OCI-LY7 (cell line): ENCODE results near the gene GPX6. TPM values are rescaled to one million over a fixed set of nuclear protein-coding genes. Genes with fewer than 3 reads are reported as not detected.

Source experiments
- BruUV-seq: library from RNA; stranded (reverse); fragments of 400-500 nt; replicated peaks from 2 replicates; lab custom pipeline; 2021; lab: Mats Ljungman, UMichigan
- CTCF ChIA-PET: fragments of 300-600 bp; sonication (Branson Sonifier 250); formaldehyde crosslinking; loops from one replicate; lab custom pipeline; 2022; ENCODE audit warnings: antibody characterized with exemption; ENCODE audit not compliant: unreplicated experiment; lab: Charles Lee
- POLR2A ChIA-PET: fragments of 300-600 bp; sonication (Branson Sonifier 250); formaldehyde crosslinking; loops from one replicate; lab custom pipeline; 2022; ENCODE audit warnings: antibody characterized with exemption; lab: Charles Lee
- DNase-seq: peaks from one replicate; pipeline ENCODE4 v3.0.0-alpha.2; 2015; ENCODE audit warnings: low spot score
- H2AFZ ChIP-seq: fragments of 200-600 bp; sonication (generic), shearing (Covaris generic); 2 replicates; pipeline ENCODE4 v1.6.1; 2014; ENCODE audit warnings: mild to moderate bottlenecking, antibody characterized with exemption, low read length, moderate library complexity
- H3K27ac ChIP-seq: fragments of 200-600 bp; sonication (generic); 2 replicates; pipeline ENCODE4 v1.5.1; 2014; ENCODE audit warnings: mixed run types, low read depth, mild to moderate bottlenecking, moderate library complexity, low read length, inconsistent platforms; ENCODE audit not compliant: poor library complexity, severe bottlenecking
- H3K36me3 ChIP-seq: fragments of 200-600 bp; sonication (generic); 2 replicates; pipeline ENCODE4 v1.6.1; 2014; ENCODE audit warnings: mild to moderate bottlenecking, antibody characterized with exemption, low read length, moderate library complexity, mixed read lengths; ENCODE audit not compliant: insufficient read depth
- H3K4me1 ChIP-seq: fragments of 200-600 bp; sonication (generic); 2 replicates; pipeline ENCODE4 v1.5.1; 2014; ENCODE audit warnings: mild to moderate bottlenecking, low read length; ENCODE audit not compliant: insufficient read depth, poor library complexity, severe bottlenecking
- H3K4me2 ChIP-seq: fragments of 200-600 bp; sonication (generic); 2 replicates; pipeline ENCODE4 v1.6.1; 2014; ENCODE audit warnings: mild to moderate bottlenecking, low read length
- H3K4me3 ChIP-seq: fragments of 200-600 bp; sonication (generic); 2 replicates; pipeline ENCODE4 v1.5.1; 2014; ENCODE audit warnings: mild to moderate bottlenecking, low read depth, low read length; ENCODE audit not compliant: poor library complexity, severe bottlenecking
- H3K79me2 ChIP-seq: fragments of 200-600 bp; sonication (generic); 2 replicates; pipeline ENCODE4 v1.6.1; 2016; ENCODE audit warnings: low read depth, mild to moderate bottlenecking, low read length, moderate library complexity, mixed read lengths; ENCODE audit not compliant: insufficient read depth
- H3K9me2 ChIP-seq: fragments of 200-600 bp; sonication (generic); 2 replicates; pipeline ENCODE4 v1.6.1; 2016; ENCODE audit warnings: mild to moderate bottlenecking, low read length, mixed read lengths; ENCODE audit not compliant: insufficient read depth
- H3K9me3 ChIP-seq: fragments of 200-600 bp; sonication (generic); 2 replicates; pipeline ENCODE4 v1.6.1; 2014; ENCODE audit warnings: mild to moderate bottlenecking, mixed run types, low read length, mixed read lengths
- H4K20me1 ChIP-seq: fragments of 200-600 bp; sonication (generic); 2 replicates; pipeline ENCODE4 v1.6.1; 2014; ENCODE audit warnings: mild to moderate bottlenecking, antibody characterized with exemption, low read length, moderate library complexity, mixed read lengths; ENCODE audit not compliant: insufficient read depth
- EZH2phosphoT487 ChIP-seq: fragments of 200-600 bp; sonication (generic); IDR thresholded peaks from 2 replicates; pipeline ENCODE4 v1.6.1; 2018; ENCODE audit warnings: low read depth, borderline replicate concordance, mild to moderate bottlenecking, mixed run types, antibody characterized with exemption, low read length, moderate library complexity, mixed read lengths
- intact Hi-C: fragments of 100-400 bp; cut with micrococcal nuclease; formaldehyde crosslinking; loops from one replicate; pipeline ENCODE4 v1.10.0; 2022; ENCODE audit not compliant: unreplicated experiment
- total RNA-seq, 2 experiments: library from RNA; depleted of rRNA in 1 of 2; stranded (reverse); fragments of >200 nt in 1 of 2; shearing (Covaris generic) in 1 of 2; gene quantifications; 2 replicates each; pipeline ENCODE4 v1.2.3, GENCODE V29; 2014 to 2022
- TF ChIP-seq, protein P1 (sequence below): fragments of 200-600 bp; sonication (generic); conservative IDR thresholded peaks from 2 replicates; pipeline ENCODE4 v1.5.1; 2014; ENCODE audit warnings: mild to moderate bottlenecking, antibody characterized with exemption, low read length, moderate library complexity, mixed read lengths

Gene GPX6
- total RNA-seq, 2 experiments from 2014 or later = not detected

DNA sequence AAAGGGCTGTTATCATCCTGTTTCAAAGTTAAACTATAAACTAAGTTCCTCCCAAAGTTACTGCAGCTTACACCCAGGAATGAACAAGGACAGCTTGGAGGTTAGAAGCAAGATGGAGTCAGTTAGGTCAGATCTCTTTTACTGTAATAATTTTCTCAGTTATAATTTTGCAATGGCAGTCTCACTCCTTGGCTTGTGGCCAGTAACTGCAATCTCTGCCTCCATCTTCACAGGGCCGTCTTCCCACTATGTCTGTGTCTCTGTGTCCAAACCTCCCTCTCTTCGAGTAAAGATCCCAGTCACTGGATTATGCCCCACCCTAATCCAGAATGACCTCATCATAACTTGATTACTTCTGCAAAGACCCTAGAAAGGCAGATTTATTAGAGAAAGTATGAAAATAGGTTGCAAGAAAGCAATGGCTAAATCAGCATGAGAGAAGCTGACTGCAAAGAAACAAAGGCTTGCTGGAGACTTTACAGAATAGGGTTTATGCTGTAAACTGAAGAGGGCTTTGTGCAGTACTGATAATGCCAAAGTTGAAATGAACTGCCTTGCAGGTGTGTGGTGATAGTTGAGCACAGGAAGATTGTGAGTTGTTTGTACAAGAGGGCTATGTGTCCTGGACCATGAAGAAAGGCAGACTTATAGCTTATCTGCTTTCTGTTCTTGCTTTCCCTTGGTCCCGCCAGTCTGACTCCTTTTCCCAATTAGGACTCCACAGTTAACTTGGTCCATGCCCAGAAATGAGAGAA is 28.4 kb downstream of the GPX6 start:
- no peaks in the 10 kb centered on the region for H4K20me1 ChIP-seq
- no peak overlapping the region for H3K4me2 ChIP-seq
- H3K36me3 ChIP-seq = no peaks in the 10 kb centered on the region
- CTCF ChIA-PET = no interaction called here
- no peaks in the 10 kb centered on the region for H3K79me2 ChIP-seq
- H3K9me3 ChIP-seq = no peaks in the 10 kb centered on the region
- no peak overlapping the region for H2AFZ ChIP-seq
- H3K27ac ChIP-seq = no peak overlapping the region
- no peaks in the 10 kb centered on the region for H3K4me1 ChIP-seq
- POLR2A ChIA-PET = no interaction called here
- DNase-seq = no peak
- intact Hi-C loops = no loop called here
- no peaks in the 10 kb centered on the region for H3K9me2 ChIP-seq
- no TSS peak for BruUV-seq
- TF ChIP-seq, protein P1, sequence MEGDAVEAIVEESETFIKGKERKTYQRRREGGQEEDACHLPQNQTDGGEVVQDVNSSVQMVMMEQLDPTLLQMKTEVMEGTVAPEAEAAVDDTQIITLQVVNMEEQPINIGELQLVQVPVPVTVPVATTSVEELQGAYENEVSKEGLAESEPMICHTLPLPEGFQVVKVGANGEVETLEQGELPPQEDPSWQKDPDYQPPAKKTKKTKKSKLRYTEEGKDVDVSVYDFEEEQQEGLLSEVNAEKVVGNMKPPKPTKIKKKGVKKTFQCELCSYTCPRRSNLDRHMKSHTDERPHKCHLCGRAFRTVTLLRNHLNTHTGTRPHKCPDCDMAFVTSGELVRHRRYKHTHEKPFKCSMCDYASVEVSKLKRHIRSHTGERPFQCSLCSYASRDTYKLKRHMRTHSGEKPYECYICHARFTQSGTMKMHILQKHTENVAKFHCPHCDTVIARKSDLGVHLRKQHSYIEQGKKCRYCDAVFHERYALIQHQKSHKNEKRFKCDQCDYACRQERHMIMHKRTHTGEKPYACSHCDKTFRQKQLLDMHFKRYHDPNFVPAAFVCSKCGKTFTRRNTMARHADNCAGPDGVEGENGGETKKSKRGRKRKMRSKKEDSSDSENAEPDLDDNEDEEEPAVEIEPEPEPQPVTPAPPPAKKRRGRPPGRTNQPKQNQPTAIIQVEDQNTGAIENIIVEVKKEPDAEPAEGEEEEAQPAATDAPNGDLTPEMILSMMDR = no peak
- no peak for TF ChIP-seq EZH2phosphoT487
- H3K4me3 ChIP-seq = no peak overlapping the region

DNA sequence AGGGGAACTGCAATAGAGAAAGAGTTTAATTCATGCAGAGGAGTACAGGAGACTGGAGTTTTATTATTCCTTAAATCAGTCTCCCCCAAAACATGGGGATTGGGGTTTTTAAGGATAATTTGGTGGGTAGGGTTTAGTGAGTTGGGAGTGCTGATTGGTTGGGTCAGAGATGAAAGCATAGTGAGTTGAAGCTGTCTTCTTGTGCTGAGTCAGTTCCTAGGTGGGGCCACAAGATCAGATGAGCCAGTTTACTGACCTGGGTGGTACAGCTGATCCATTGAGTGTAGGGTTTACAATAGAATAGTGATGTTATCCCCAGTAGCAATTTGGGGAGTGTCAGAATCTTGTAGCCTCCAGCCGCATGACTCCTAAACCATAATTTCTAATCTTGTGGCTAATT is 29.1 kb downstream of the GPX6 start:
- H3K4me1 ChIP-seq = no peaks in the 10 kb centered on the region
- H3K36me3 ChIP-seq = no peaks in the 10 kb centered on the region
- no peaks in the 10 kb centered on the region for H3K79me2 ChIP-seq
- H3K9me3 ChIP-seq = no peaks in the 10 kb centered on the region
- no peak overlapping the region for H3K4me2 ChIP-seq
- H4K20me1 ChIP-seq = no peaks in the 10 kb centered on the region
- intact Hi-C loops = no loop called here
- CTCF ChIA-PET = no interaction called here
- DNase-seq = no peak
- POLR2A ChIA-PET = no interaction called here
- no peak overlapping the region for H3K4me3 ChIP-seq
- H3K27ac ChIP-seq = no peak overlapping the region
- TF ChIP-seq EZH2phosphoT487 = no peak
- no peak overlapping the region for H2AFZ ChIP-seq
- no TSS peak for BruUV-seq
- H3K9me2 ChIP-seq = no peaks in the 10 kb centered on the region

DNA sequence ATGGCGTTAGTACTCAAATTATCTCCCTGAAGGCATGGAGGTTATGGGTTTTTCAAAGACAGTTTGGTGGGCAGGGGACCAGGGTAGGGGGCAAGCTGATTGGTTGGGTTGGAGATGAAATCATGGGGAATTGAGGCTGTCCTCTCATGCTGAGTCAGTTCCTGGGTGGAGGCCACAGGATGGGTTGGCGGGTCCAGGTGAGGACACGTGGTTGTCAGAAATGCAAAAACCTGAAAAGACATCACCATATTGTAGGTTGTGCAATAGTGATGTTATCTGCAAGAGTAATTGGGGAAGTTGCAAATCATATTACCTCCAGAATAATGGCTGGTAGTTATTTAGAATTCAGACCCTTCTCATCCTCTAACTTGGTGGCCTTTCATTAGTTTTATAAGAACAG is 30.1 kb downstream of the GPX6 start:
- Histone ChIP-seq H3K9me2 (no peaks in the 10 kb centered on the region), H3K79me2 (no peaks in the 10 kb centered on the region), H3K4me1 (no peaks in the 10 kb centered on the region), H3K27ac (no peak overlapping the region), H3K36me3 (no peaks in the 10 kb centered on the region), H3K9me3 (no peaks in the 10 kb centered on the region), H3K4me3 (no peak overlapping the region), H3K4me2 (no peak overlapping the region), H4K20me1 (no peaks in the 10 kb centered on the region), H2AFZ (no peak overlapping the region)
- BruUV-seq = no TSS peak
- ChIA-PET POLR2A (no interaction called here), CTCF (no interaction called here)
- no peak for DNase-seq
- intact Hi-C loops = no loop called here
- TF ChIP-seq, protein P1 = no peak
- TF ChIP-seq EZH2phosphoT487 = no peak
